Femur (tissue), 1 donor: ENCODE results near the gene UBAC1.

ENCODE experiments used
- DNase-seq: peaks from one replicate; pipeline ENCODE4 v3.0.0-alpha.2; 2017

UBAC1 gene

GRCh38 chr9:135937521-135938489, 23.4 kb downstream of the UBAC1 start:
- DNase-seq: no peak

DNA sequence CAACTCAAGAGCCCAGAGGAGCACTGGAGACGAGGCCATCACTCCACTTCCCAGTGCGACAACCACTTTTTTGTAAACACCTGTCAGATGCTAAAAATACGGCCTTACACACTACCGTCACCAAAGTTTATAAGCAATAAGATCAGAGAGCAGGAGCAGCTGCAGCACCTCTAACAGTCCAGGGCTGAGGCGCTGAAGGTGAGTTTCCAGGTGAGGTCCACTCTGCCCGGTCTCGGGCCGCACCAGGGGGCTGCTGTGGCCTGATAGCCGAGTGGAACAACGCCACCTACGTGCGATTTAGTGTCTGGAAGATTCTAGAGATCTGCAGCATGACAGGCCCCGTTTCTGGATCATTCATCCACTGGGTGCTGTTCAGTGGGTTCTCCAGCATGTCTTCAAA, 28.1 kb downstream of the UBAC1 start:
- DNase-seq: no peak

DNA sequence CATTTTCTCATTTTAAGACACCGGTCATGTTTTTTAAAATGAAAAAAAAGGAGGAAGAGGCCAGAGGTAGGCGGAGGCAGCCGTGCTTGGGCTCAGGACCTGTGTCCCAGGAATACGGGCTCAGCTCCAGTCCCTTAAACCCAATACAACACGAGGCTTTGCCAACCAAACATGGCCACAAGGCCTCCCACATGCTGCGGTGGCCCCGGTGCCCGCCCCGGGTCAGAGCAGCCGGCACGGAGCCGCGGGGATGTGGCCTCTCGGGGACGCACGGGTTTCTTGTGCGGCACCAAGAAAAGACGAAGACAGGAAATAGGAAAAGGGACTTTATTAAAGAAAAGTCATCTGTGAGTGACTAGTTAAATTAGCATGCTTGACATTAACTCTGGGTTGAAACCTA, 28.5 kb downstream of the UBAC1 start:
- no peak for DNase-seq

- no peak for DNase-seq
These were observed 29.8 kb downstream of the UBAC1 start for GRCh38 chr9:135931349-135931820.

- no peak for DNase-seq
These were observed 30.5 kb downstream of the UBAC1 start for GRCh38 chr9:135930446-135931345.

DNA sequence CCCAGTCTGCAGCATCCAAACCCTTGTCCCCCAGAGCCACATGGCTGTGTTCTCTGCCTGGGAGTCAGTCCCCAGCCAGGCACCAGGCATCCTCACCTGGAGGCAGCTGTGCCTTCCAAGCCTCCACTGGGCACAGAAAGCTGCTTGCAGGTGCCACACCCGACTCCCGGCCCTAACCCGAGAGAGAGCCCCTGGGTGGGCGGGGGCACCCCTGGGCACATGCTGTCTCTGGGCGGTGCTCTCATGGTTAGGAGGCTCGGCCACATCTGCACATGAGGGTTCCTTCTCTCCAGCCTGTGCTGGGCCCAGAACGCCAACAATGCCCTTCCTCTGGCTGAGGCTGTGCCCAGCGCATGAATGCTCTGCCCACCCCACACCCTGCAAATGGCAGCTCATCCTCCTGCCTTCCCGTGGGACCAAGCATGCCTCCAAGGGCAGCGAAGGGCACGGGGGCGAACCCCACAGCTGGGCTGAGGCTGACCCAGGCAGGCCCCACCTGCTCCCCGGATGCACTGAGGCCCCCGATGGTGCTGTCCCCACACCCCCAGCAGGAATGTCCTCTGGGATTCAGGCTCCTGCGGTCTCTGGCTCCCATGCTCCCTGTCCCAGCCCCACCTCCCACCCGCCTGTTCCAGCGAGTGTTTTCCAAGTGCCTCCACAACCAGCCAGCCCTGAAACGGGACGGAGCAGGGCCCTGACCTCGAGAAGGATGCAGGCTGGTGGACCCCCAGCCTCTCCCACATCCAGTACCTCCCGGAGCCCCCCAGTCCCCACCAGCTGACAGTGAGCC, 31.3 kb downstream of the UBAC1 start:
- DNase-seq: no peak

- no peak for DNase-seq
These were observed 32.2 kb downstream of the UBAC1 start for GRCh38 chr9:135928731-135929655.

DNA sequence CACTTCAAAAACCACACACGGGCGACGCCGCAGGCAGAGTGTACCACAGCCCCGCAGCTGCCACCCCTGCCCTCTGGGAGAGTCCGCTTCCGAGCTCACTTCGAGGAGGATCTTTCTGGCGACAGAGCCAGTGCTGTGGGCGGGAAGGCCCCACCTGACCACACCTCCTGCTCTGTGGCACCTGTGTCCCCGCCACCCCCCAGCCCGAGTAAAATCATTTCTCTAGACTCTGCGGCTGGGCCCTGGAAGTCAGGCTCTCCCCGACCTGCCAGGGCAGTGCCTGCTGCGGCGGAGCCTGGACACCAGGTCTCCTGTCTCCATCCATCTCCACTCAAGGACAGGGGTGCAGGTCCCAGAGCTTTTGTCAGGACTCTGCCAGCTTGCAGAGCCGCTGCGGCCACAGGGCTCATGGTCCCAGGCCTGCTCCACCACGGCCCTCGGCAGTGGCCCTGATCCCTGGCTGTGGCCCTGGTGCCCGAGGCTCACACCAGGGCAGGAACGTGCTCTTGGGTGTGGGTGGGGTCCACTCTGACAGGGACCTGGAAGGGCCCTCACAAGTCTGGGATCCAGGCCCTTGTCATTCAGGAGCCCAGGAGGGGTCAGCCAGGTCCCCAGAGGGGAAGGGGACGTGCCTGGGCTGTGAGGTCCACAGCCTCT, 33.0 kb downstream of the UBAC1 start:
- DNase-seq: no peak

GRCh38 chr9:135927195-135928013, 33.8 kb downstream of the UBAC1 start:
- DNase-seq: no peak

DNA sequence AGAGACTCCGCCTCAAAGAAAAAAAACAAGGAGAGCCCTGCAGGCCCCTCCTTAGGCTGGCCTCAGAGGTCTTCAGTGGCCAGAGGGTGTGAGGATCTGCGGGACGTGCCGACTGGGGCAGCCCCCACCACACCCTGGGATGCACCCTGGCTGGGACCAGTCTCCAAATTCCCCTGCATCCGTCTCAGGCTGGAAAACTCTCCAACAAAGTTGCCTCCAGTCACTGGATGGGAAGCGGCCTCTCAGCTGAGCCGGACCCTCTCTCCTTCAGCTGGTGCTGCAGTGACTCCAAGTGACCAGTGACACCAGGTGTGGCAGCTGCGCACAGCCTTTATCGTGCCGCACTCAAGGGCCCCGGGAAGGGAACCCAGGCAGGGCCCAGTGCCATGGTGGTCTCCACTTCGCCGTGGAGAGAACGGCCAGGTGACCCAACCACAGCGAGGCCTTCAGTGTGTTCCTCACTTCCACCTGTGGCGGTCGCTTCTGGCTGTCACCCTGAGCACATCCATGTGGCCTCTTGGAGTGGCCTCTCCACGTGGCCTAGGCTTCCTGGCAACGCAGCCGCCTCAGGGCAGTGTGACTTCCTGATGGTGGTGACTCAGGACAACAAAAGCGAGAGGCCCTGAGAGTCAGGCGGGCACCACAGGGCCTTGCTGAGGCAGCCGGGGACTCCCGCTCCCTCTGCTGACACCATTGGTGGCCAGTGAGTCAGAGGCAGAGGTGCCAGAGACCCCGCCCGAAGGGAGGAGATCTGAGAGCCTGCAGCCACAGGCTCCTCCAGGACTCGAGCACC, 34.6 kb downstream of the UBAC1 start:
- DNase-seq: no peak

GRCh38 chr9:135925496-135926133, 35.6 kb downstream of the UBAC1 start:
- DNase-seq: no peak

DNA sequence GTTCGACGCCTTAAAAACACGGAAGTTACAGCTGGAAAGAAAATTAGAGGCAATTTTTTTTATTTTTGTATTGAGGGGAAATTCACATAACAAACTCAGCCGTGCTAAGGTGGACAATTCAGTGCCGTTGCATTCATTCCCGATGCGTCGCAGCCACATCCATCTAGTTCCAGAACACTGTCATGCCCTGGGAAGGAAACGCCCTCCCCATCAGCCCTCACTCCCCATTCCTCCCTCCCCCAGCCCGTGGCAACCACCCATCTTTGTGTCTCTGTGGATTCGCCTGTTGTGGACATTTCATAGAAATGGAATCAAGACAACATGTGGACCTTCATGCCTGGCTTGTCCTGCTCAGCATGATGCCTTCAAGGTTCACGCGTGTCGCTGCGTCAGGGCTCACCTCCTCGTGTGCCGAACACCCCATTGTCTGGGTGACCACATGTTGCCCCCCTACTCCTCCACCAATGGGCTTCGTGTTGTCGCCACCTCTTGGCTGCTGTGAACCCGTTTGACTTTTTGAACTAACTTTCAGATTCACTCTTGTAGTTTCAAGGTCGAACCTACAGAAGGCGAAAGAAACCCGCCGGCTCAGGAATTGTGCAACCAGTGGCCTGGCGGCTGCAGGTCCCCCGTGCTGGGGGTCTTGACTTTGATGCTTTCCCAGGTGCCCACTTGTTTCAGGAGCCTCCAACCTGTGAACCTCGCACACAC, 36.4 kb downstream of the UBAC1 start:
- DNase-seq: no peak

DNA sequence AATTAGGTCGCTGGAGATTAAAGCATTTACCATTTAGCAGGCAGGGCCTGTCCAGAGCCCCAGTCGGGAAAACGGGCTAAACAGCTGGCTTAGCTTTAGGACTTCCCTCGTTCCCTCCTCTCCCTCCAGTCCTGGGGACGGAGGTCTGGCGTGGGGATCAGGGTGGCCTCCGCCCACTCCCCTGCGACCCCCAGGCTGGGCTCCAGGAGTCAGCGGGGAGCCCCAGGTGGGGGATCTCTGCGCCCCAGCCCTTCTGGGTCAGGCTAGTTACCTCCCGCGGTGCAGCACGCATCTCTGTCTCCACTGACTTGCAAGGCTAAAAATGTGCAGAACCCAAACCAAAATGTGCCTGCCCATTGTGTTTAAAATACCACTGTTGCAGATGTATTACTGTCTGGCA, 37.7 kb downstream of the UBAC1 start:
- no peak for DNase-seq

- no peak for DNase-seq
These were observed 39.3 kb downstream of the UBAC1 start for GRCh38 chr9:135921749-135922310.

DNA sequence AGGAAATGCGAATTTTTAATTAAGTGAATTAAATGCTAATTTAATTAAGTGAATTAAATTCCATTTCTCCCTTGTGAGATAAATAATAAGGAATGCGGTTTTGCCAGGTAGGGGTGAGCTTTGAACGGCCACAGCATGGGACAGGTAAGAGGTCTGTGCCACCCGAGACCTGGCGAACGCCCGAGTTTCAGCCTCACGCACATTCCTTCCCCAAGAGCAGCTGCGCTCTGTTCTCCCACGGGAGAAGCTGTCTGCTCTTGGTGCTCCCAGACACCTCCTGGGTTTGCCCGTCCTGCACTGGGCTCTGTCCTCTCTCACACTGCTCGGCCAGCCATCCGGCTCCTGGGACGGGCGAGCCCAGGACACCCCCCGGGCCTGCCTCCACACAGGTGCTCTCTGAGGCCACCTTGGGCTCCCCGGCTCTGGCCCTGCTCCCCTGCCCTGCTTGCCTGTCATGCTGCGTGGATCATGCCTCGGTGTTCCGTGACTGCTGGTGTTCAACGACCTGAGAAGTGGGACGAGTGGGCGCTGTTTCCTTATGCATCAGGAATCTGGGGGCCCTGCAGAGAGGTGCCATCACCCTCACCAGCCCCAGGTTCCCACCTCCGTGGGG, 40.1 kb downstream of the UBAC1 start:
- DNase-seq: no peak

DNA sequence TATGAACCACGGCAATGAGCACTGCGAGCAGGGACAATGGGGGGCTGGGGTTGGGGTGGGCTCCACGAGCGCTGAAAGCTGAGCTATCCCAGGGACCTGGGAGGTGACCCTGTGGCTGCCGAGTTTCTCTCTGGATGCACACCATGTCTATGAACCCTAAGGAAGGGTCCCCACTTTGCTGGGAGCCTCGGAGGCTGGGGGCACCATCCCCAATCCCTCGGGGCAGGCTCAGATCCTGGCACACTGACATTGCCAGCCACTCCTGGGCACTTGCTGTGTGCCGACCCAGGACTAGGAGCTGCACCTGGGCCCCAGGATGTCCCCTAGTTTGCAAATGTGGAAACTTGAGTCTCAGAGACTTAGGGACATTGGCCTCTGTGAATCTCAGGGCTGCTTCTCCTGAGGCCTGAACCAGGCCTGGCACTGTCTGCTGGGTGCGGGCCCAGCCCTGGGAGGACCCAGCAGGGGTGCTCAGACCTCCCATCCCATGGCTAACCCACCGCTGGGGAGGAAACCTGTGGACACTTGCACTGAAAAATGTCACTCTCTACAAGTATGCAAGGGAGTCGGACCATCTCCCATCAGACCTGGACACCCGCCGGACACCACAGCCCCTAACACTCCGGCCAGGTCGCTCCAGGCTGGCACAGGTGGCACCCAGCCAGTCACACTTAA, 40.8 kb downstream of the UBAC1 start:
- peak; percentile 13 for DNase-seq
